ENCODE data around the gene CDHR2. TPM values are rescaled to one million over a fixed set of nuclear protein-coding genes. Genes with fewer than 3 reads are reported as not detected.
A peak's percentile ranks its signal among the peaks of the same experiment; 100 is the strongest.
"Not testable (repeated sequence)": the region's sequence is repeated elsewhere in the genome, so short reads cannot be mapped to it uniquely, and the experiment has no call there.

CDHR2 gene
- total RNA-seq, 1 experiment from 2014 or later: not detected

GRCh38 chr5:176541338-176542134 is 7.6 kb upstream of the CDHR2 start:
- DNase-seq (ENCODE audit: low spot score): peak; percentile 72

DNA sequence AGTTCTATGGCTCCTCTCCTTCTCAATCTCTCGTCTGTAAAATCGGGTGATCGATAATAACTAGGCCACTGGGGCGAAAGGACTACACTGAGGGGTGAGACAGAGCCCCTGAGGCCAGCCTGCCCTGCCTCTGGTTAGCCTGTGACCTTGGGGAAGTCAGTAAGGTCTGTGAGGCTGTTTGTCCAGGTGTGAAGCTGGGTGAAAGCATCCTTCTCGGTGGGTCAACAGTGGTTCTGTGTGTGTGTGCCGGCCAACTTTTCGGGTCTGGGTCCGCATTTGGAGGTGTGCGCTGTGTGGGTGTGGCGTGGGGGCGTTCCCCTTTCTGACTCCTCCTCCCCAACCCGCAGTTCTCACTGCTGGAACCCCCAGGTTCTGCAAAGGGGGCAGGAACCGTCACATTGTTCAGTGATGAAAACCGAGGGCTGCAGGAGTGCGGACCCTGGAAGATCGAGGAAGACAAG is 7.0 kb upstream of the CDHR2 start:
- no peak for DNase-seq (ENCODE audit: low spot score)

DNA sequence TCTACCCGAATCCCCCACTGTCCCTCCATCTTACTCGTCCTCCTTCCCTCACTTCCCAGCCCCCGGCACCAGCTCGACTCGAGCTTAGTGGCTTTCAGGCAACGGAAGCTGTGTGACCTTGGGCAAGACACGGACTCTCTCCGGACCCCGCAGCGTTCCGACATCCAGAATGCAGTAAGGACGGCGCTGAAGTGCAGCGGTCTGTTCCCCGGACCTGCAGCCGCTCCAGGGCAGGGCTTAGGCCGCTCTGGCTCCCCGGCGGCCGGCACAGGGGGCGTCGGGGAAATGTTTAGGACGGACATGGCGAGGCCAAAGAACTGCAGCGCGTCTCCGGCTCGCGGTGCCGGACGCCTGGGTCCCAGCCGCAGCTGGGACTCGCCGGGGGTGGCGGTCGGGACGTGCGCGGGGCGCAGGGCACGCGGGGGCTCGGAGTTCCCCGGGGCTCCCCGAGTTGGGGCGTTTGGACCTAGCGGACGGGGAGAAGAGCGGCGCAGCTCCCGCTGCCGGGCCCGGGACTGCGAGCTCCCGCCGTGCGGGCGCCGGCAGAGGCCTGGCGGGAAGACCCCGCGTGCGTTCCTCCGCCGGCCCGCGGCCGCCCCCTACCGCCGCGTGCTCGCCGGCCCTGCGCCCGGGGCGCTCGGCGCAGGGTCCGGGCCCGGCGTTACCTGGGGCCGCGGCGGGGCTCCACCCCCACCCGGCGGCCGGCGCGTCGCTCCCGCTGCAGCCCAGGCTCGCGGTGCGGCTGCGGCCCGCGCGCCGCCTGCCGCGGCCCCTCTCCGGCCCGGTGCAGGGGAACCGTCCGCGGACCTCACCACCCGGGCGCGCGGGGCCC is 6.3 kb upstream of the CDHR2 start:
- no peak for DNase-seq (ENCODE audit: low spot score)

DNA sequence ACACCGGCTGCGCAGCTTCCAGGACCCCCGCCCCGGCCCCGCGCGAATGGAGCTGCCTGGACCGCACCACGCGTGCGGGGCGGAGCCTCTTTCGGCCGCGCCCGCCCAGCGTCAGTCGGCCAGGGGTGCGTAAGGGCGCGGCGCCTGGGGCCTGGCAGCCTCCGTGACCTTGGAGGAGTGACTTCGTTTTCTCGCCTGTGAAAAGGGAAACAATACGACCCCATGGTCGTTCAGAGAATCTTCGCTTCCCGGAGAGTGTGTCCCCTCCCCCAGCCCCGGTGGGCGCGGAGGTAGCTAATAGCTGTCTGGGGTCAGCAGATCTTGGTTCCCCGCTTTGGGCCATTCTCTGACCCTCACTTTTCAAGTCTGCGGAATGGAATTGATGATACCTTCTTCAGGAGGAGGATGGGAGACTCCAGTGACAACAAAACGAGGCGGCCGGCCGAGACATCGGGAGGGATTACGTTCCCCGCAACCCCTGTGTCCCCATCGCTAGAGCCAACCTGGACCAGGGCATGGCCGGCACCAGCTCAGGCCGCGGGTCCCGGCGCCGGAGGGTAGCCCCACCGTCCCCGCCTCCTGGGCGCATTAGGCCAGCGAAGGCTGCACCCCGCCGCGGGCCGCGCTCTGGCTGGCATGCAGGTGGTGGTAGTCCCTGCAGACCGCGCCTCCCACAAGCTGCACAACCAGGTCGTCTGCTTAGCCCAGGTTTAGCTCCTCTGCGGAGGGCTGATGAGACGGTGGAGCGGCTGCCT is 5.5 kb upstream of the CDHR2 start:
- DNase-seq (ENCODE audit: low spot score): no peak

DNA sequence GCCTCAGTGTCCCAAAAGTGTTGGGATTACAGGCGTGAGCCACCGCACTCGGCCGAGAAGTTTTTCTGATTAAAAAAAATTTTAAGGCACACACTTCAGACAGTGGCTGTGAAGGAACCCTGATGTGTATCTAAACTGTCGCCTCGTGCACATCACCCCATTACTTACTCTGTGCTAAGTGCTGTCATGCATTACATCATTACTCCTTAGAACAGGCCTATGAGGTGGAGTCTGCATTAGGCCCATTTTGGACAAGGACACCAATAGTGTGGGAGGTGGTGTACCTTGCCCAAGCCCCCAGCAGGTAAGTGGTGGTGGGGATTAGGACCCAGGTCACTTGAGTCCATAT is 3.8 kb upstream of the CDHR2 start:
- DNase-seq (ENCODE audit: low spot score): no peak

- no peak for DNase-seq (ENCODE audit: low spot score)
Measured at GRCh38 chr5:176545737-176546509, 3.2 kb upstream of the CDHR2 start.

GRCh38 chr5:176547802-176548201 is 1.3 kb upstream of the CDHR2 start:
- DNase-seq (ENCODE audit: low spot score): no peak

GRCh38 chr5:176549871-176550270 is 729 bp downstream of the CDHR2 start:
- DNase-seq (ENCODE audit: low spot score): no peak

- DNase-seq (ENCODE audit: low spot score): no peak
Measured at GRCh38 chr5:176550275-176550831, 1.2 kb downstream of the CDHR2 start.

- DNase-seq (ENCODE audit: low spot score): not testable (repeated sequence)
Measured at GRCh38 chr5:176550937-176551336, 1.8 kb downstream of the CDHR2 start.

DNA sequence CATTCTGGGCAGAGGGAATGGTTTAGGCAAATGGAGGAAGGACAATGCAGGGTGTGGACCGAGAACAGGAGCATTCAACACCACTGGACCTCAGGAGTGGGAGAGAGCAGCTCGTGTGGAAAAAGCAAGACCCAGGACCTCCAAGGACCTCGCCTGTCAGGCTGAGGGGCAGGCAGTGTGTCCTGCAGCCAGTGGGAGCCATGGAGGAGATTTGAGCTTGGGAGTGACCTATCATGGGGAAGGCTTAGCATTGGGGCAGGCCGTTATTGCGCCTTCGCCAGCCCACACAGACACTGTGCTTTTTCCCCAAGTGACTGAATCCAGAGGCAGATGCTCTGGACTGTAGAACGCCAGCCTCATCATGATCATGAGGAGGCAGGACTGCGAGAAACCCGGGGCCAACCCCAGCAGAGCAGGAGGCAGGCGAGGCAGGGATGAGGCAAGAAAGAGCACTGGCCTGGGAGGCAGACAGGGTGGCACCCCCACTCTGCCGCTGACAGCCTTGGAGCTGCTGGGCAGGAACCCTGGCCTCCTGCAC is 3.3 kb downstream of the CDHR2 start:
- no peak for DNase-seq (ENCODE audit: low spot score)

DNA sequence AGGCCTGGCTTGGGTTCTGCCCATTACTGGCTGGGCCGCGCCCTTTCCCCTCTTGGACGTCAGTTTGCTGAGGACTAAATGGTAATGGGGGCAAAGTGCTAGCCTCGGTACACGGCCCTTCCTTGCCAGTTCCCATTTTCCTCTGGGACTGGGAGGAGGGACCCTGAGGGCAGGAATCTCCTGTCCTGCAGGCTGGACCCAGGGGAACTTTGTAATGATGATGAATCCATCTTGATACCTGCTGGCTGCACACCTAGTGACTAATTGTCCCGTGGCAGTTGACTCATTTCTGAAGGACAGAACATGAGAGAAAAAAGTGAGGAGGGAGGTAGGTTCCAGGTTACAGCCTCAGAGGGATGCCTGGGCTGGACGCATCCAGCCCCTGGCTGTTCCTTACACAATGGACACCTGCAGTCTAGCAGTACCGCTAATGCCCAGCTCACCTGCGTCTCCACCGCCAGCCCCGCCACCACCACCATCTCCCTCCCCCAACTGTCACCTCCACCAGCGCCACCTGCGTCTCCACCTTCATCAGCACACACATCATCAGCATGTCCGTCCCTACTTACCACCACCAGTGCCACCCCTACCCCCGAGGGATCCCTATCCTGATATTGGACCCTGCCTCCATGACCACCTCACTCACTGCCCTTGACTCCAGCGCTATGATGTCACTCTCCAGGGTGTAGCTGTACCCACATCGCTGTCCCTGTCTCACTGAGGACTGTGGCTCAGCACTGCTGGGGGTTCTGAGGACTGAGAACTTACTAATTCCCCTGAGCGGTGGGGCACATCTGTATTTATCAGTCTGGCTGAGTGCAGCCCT is 4.3 kb downstream of the CDHR2 start:
- DNase-seq (ENCODE audit: low spot score): no peak

- no peak for DNase-seq (ENCODE audit: low spot score)
Measured at GRCh38 chr5:176557846-176558245, 8.7 kb downstream of the CDHR2 start.

DNA sequence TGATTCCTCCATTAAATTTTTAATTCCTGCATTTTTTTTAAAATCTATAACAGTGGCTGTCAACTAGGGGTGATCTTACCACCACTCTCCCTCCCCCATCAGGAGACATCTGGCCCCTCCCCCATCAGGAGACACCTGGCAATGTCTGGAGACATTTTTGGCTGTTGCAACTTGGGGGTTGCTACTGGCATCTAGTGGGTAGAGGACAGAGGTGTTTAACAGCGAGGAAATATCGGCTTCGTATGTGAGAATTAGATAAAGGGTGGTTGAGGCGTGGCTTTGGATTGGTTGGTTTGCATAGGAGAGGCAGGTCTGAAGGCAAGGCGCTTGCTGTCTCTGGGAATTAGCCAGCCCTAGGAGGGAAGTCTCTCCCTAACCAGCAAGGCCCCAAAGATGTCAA is 10.5 kb downstream of the CDHR2 start:
- DNase-seq (ENCODE audit: low spot score): no peak

DNA sequence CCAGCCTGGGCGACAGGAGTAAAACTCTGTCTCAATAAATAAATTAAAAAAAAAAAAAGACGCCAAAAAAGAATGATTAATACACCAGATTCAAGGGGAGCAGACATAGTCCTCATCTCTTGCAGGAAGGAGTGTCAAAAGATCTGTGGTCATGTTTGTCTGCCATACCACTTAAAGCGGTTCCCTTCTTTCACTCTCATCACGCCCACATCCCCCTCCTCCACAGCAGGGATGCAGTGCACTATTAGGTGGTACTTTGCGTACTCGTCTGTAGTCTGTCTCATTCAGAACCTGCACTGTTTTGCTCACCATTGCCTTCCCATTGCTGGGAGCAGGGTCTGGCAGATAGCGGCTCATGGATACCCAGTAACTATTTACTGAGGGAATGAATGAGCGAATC is 11.2 kb downstream of the CDHR2 start:
- no peak for DNase-seq (ENCODE audit: low spot score)

DNA sequence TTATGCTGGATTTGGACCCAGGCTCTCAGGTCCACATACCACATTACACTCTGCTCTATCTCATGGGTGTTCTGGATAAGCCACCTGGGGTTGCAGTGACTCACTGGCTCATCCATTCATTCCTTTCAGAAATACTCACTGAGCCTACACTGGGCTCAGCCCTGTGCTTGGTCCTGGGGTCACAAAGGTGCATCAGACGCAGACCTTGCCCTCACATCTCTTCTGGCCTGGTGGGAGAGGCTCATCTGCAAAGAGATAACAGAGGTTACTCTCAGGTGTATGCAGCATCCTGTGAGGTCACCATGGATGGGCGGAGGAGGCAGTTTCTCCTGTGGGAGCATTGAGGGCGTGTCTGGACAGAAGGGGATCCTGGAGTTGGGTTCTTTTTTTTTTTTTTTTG is 12.1 kb downstream of the CDHR2 start:
- no peak for DNase-seq (ENCODE audit: low spot score)

DNA sequence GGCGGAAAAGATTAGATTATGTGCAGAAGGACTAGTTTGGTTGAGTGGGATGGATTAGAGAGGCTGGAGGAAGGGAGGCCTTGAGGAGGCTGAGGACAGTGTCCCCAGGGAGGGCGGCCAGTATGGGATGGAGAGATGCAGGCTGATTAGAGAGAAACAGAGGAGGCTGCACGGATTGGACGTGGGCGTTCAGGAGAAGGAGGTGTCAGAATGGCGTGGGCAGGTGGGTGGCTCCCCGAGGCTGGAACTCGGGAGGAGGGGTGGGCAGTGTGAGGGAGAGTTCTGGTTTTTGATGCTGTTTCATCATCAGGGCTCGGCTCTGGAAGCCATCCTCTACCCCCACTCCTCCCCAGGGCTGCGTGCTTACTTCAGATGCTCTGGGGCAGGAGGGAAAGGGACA is 13.0 kb downstream of the CDHR2 start:
- no peak for DNase-seq (ENCODE audit: low spot score)

DNA sequence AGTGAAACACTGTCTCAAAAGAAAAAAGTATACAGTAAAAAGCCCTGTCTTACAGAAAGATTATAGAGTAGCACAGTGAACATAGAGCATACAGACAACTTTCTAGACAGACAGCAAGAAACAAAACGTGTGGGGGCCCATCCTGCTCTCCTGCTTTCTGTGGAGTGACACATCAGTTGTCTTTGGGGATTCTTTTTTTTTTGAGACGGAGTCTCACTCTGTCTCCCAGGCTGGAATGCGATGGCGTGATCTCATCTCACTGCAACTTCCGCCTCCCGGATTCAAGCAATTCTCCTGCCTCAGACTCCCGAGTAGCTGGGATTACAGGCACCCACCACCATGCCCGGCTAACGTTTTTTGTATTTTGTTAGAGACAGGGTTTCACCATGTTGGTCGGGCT is 14.9 kb downstream of the CDHR2 start:
- no peak for DNase-seq (ENCODE audit: low spot score)

DNA sequence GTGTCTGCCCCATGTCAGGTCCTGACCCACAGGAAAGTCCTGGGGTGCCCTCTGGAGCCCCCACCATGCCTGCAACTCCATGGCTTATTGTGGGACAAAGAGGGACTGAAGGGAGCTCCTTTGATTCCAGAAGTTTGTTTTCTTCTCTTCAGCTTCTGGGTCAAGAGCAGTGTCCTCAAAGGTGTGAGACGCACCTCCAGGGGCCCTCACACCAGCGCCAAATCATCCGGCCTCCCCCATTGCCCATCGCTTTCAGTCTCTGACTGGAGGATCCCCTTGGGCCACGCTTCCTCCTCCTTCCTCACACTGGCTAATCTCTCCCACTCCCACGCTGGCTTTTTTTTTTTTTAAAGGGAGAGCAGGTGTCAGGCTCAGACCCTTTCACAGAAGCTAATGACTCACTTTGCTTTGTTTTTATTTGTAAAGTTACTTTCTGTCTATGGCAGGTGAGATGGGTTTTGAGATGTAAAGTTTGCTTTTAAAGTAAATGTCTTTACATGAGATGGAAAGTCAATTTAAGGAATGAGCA is 16.7 kb downstream of the CDHR2 start:
- no peak for DNase-seq (ENCODE audit: low spot score)

GRCh38 chr5:176568657-176569056 is 19.5 kb downstream of the CDHR2 start:
- no peak for DNase-seq (ENCODE audit: low spot score)

Measured in H4 (cell line).